ENCODE results near the gene NXPH2.

The NXPH2 gene

DNA sequence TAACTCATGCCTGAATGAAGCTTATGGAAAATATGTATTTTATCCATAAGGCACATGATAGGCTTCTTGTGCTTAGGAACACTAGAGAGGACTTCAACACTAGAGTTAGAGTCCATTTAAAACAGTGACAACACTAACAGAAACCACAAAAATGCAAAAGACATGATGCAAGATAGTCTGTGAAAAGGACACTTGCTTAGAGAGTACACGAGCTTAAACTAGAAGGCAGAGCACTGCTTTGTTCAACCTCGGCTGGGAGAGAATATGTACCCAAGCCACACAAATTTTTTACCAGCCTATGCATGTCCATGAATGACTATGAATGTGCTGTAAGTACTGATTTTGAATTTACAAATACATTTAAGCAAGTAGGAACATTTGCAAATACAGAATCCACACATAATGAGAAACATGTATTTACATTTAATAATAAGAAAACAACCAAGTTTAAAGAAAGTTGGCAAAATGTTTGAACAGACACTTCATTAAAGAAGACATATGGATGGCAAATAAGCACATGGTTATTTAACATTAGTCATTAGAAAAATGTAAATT, 148.0 kb downstream of the NXPH2 start:
- DNase-seq: no peak

DNA sequence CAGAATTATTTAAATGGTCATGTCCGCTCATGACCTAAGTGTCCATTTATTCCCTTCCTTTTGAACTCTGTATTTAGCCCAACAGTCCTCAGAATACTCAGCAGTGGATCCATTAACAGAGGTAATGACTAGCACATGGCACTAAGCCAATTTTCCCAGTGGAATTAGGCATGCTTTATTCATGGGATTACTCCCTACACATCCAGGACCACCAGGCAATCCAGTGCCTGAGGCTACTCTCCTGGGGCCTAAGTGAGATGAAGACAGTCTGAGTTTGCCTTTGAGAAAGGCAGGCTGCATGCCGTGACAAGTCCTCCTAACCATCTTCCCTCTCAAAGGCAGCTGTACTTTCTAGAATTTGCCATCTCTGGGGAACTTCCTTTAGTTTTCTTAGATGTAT, 150.0 kb downstream of the NXPH2 start:
- DNase-seq: no peak

DNA sequence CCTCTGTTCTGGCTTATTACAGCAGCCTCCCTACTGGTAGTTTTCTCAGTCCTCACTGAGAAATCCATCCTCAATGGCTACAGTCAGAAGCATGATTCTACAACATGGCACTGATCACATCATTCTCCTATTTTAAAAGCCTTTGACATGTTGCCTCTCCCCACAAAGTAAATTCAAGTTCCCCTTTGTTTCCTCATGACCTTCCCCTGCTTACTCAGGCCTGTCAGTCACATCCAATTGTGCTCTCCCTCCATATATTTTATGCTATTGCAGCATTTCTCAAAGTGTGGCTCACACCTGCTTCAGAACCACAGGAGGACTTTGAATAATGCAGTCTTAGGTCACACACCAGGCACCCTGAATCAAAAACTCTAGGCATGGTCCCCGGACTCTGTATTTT, 154.0 kb downstream of the NXPH2 start:
- no peak for DNase-seq

DNA sequence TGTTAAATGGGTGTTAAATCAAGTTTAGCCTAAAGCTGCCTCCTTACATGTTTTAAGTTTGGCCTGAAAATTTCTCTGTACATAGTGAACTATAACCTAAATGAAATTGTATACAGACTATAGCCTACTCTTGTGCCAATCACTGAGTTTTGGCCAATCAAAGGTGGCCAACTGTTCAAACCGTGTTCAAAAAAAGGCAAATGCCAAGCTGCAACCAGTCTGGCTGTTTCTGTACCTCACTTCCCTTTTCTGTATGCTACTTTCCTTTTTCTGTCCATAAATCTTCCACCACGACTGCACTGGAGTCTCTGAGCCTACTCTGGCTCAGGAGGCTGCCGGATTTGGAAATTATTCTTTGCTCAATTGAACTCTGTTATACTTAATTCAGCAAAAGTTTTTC, 157.6 kb downstream of the NXPH2 start:
- no peak for DNase-seq

DNA sequence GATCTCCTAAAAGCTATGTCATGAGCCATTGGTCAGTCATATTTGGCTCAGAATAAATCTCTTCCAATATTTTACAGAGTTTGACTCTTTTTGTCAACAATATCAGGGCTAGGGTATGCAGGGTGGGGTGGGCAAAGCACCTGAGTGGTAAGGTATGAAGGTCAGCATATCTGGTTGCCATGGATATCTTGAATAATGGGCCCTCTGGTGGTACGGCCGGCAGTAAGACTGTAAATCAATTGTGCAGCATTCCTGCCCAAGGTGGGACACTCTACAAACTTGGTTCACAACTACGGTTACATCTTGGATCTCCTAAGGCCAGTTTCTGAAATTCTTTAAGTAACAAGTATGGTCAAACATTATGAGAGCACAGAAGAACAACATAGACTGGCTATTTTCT, 159.1 kb downstream of the NXPH2 start:
- DNase-seq: no peak

DNA sequence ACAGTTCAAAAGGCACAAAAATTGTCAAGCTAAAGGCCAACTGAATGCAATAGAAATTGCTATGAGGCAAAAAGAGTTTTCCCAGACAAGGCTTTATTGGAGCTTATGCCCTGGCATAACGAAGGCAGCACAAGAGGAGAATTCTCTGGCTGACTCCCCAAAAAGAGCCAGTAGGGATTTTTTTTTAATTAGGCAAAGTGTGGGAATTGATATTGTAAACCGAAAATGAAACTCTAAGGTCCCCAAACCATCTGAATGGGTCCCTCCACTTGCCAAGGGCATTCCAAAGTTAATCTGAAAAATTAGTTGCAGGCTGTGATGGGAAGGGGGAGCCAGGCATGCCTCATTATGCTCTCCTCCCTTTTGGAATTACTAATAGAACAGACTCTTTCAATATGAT, 159.8 kb downstream of the NXPH2 start:
- DNase-seq: no peak

All from stimulated activated naive CD4-positive, alpha-beta T cell treated with Interleukin-2 at 50 U/mL for 16 hours (primary cell).